HepG2 (cell line): ENCODE measurements around the gene TLN1. TPM values are rescaled to one million over a fixed set of nuclear protein-coding genes. Genes with fewer than 3 reads are reported as not detected.
A peak's percentile ranks its signal among the peaks of the same experiment; 100 is the strongest.

Experiments used
- HNF4G ChIP-seq, 2 experiments: sonication (generic) in 1 of 2; formaldehyde crosslinking in 1 of 2; IDR thresholded peaks; 2 replicates each; pipeline versions ENCODE4 v1.4.0 to v1.6.1; 2011 to 2020; ENCODE audit warnings: borderline replicate concordance in 2 of 2, low read depth in 2 of 2, mild to moderate bottlenecking in 2 of 2, low read length in 1 of 2, missing genetic modification reagents in 1 of 2, moderate library complexity in 1 of 2
- MTA3 ChIP-seq: sonication (generic); formaldehyde crosslinking; IDR thresholded peaks from 2 replicates; pipeline ENCODE4 v1.4.0; 2020; ENCODE audit warnings: missing genetic modification reagents
- RAD51 ChIP-seq: fragments of 450-650 bp; IDR thresholded peaks from 2 replicates; pipeline ENCODE4 v1.6.1; 2016; ENCODE audit warnings: borderline replicate concordance
- STAG1 ChIP-seq: sonication (generic); formaldehyde crosslinking; IDR thresholded peaks from 2 replicates; pipeline ENCODE4 v1.4.0; 2020; ENCODE audit warnings: missing genetic modification reagents
- TOE1 ChIP-seq: sonication (generic); formaldehyde crosslinking; IDR thresholded peaks from 2 replicates; pipeline ENCODE4 v1.4.0; 2020; ENCODE audit warnings: mild to moderate bottlenecking, missing genetic modification reagents
- ZNF253 ChIP-seq: sonication (generic); formaldehyde crosslinking; IDR thresholded peaks from 2 replicates; pipeline ENCODE4 v1.8.0; 2022; ENCODE audit warnings: mild to moderate bottlenecking, missing genetic modification reagents, borderline replicate concordance
- ZNF296 ChIP-seq: sonication (generic); formaldehyde crosslinking; conservative IDR thresholded peaks from 2 replicates; pipeline ENCODE4 v1.5.0; 2020; ENCODE audit warnings: mild to moderate bottlenecking, missing genetic modification reagents
- ZNF598 ChIP-seq: sonication (generic); formaldehyde crosslinking; IDR thresholded peaks from 2 replicates; pipeline ENCODE4 v1.5.1; 2020; ENCODE audit warnings: mild to moderate bottlenecking, missing genetic modification reagents, borderline replicate concordance
- ZNF703 ChIP-seq: sonication (generic); formaldehyde crosslinking; IDR thresholded peaks from 2 replicates; pipeline ENCODE4 v1.5.1; 2020; ENCODE audit warnings: missing genetic modification reagents, mild to moderate bottlenecking, moderate library complexity, borderline replicate concordance
- ZNF788 ChIP-seq: sonication (generic); formaldehyde crosslinking; IDR thresholded peaks from 2 replicates; pipeline ENCODE4 v1.5.0; 2020; ENCODE audit warnings: mild to moderate bottlenecking, missing genetic modification reagents, borderline replicate concordance
- ZNF790 ChIP-seq: sonication (generic); formaldehyde crosslinking; IDR thresholded peaks from 2 replicates; pipeline ENCODE4 v1.8.0; 2022; ENCODE audit warnings: missing genetic modification reagents, mild to moderate bottlenecking, borderline replicate concordance
- polyA plus RNA-seq, 8 experiments: library from polyadenylated mRNA; depleted of rRNA in 3 of 8; stranded (reverse) in 7 of 8; unstranded in 1 of 8; fragments of >200 nt; fragmentation: Illumina TruSeq in 4 of 8; extraction: Trizol in 4 of 8; gene quantifications; 2 replicates each; pipeline versions ENCODE4 v1.2.1 to v1.2.3, GENCODE V29; 2011 to 2016; ENCODE audit warnings: low read depth in 4 of 8, missing spikeins in 1 of 8, mixed read lengths in 1 of 8; ENCODE audit not compliant: insufficient read depth in 1 of 8
- total RNA-seq, 5 experiments: library from RNA; depleted of rRNA; stranded (reverse); fragments of >200 nt; fragmentation: Illumina TruSeq; extraction: Trizol; gene quantifications; 2 replicates each; pipeline ENCODE4 v1.2.3, GENCODE V29; 2016; ENCODE audit warnings: low read depth in 1 of 5
- TF ChIP-seq, protein P1 (sequence below): sonication (generic); formaldehyde crosslinking; IDR thresholded peaks from one replicate; pipeline ENCODE4 v1.5.1; 2020; ENCODE audit warnings: mild to moderate bottlenecking, missing genetic modification reagents; ENCODE audit errors: not compliant biosample characterization
- TF ChIP-seq, protein P2 (sequence below): sonication (generic); formaldehyde crosslinking; IDR thresholded peaks from 2 replicates; pipeline ENCODE4 v1.4.0; 2020; ENCODE audit warnings: mild to moderate bottlenecking, missing genetic modification reagents
- TF ChIP-seq, protein P3 (sequence below): conservative IDR thresholded peaks from 2 replicates; pipeline ENCODE4 v1.6.1; 2018; ENCODE audit warnings: missing genetic modification reagents
- TF ChIP-seq, protein P4 (sequence below): IDR thresholded peaks from 2 replicates; pipeline ENCODE4 v1.6.1; 2016; ENCODE audit warnings: mild to moderate bottlenecking, missing biosample characterization, missing genetic modification reagents

The TLN1 gene
- total and polyA plus RNA-seq, 2 of the 13 experiments (the other 11 are each of a cell fraction or from before 2014, with no cell fraction given) = 35.2 to 51.8 TPM

DNA sequence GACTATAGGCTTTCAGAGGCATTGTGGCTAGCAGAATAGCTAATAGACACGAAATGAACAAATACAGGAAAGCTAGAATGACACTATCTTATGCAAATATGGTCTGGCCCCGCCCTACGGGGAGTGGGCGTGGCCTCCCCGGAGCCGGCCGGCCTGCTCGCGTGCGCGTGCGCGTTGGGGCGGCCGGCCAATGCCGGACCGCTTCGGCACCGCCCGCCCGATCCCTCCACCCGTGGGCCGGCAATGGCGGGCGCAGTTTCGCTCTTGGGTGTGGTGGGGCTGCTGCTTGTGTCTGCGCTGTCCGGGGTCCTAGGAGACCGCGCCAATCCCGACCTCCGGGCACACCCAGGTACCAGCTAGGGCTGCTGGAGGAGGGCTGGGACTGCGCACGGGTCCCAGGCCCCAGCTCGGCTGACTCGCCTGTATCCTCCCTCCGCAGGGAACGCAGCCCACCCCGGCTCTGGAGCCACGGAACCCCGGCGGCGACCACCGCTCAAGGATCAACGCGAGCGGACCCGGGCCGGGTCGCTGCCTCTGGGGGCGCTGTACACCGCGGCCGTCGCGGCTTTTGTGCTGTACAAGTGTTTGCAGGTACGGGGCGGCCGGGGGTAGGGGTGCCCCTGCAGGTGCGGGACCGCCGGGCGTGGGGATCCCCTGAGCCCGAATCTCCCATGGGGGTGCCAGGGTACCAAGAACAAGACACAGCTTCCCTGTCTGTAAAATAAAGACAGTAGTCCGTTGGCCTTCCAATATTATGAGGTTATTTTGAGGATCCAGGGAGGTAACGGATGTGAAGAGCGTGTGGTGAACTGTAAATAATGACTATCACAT, 73.6 kb downstream of the TLN1 start, which contains the start of gene CCDC107 (continued):
- TF ChIP-seq, protein P1, sequence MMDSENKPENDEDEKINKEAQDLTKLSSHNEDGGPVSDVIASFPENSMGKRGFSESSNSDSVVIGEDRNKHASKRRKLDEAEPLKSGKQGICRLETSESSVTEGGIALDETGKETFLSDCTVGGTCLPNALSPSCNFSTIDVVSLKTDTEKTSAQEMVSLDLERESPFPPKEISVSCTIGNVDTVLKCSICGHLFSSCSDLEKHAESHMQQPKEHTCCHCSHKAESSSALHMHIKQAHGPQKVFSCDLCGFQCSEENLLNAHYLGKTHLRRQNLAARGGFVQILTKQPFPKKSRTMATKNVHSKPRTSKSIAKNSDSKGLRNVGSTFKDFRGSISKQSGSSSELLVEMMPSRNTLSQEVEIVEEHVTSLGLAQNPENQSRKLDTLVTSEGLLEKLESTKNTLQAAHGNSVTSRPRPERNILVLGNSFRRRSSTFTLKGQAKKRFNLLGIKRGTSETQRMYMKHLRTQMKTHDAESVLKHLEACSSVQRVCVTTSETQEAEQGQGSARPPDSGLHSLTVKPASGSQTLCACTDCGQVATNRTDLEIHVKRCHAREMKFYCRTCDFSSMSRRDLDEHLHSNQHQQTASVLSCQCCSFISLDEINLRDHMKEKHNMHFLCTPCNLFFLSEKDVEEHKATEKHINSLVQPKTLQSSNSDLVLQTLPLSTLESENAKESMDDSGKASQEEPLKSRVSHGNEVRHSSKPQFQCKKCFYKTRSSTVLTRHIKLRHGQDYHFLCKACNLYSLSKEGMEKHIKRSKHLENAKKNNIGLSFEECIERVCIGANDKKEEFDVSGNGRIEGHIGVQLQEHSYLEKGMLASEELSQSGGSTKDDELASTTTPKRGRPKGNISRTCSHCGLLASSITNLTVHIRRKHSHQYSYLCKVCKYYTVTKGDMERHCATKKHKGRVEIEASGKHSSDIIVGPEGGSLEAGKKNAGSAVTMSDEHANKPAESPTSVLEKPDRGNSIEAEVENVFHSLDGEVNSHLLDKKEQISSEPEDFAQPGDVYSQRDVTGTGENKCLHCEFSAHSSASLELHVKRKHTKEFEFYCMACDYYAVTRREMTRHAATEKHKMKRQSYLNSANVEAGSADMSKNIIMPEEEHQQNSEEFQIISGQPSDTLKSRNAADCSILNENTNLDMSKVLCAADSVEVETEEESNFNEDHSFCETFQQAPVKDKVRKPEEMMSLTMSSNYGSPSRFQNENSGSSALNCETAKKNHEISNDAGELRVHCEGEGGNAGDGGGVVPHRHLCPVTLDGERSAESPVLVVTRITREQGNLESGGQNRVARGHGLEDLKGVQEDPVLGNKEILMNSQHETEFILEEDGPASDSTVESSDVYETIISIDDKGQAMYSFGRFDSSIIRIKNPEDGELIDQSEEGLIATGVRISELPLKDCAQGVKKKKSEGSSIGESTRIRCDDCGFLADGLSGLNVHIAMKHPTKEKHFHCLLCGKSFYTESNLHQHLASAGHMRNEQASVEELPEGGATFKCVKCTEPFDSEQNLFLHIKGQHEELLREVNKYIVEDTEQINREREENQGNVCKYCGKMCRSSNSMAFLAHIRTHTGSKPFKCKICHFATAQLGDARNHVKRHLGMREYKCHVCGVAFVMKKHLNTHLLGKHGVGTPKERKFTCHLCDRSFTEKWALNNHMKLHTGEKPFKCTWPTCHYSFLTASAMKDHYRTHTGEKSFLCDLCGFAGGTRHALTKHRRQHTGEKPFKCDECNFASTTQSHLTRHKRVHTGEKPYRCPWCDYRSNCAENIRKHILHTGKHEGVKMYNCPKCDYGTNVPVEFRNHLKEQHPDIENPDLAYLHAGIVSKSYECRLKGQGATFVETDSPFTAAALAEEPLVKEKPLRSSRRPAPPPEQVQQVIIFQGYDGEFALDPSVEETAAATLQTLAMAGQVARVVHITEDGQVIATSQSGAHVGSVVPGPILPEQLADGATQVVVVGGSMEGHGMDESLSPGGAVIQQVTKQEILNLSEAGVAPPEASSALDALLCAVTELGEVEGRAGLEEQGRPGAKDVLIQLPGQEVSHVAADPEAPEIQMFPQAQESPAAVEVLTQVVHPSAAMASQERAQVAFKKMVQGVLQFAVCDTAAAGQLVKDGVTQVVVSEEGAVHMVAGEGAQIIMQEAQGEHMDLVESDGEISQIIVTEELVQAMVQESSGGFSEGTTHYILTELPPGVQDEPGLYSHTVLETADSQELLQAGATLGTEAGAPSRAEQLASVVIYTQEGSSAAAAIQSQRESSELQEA (CRISPR knock-in tag) = no peak
- TF ChIP-seq ZNF790 (no peak; the same call in 1 of the 2 replicates), TOE1 (no peak), MTA3 (CRISPR knock-in tag) (no peak), HNF4G (IDR thresholded peaks at IDR 0.05; ENCODE audit: borderline replicate concordance, low read depth, low read length) (no peak), HNF4G (CRISPR knock-in tag; IDR thresholded peaks at IDR 0.05; ENCODE audit: borderline replicate concordance, low read depth) (no peak), ZNF296 (CRISPR knock-in tag) (no peak), ZNF598 (no peak), ZNF703 (0 out of 2 replicates have a peak, but pooled peaks have one; percentile 28), RAD51 (no peak), STAG1 (CRISPR knock-in tag) (peak; percentile 84), ZNF788 (CRISPR knock-in tag) (peak; percentile 65; the same call in 1 of the 2 replicates), ZNF253 (CRISPR knock-in tag) (0 out of 2 replicates have a peak, but pooled peaks have one; percentile 73)
- TF ChIP-seq, protein P2, sequence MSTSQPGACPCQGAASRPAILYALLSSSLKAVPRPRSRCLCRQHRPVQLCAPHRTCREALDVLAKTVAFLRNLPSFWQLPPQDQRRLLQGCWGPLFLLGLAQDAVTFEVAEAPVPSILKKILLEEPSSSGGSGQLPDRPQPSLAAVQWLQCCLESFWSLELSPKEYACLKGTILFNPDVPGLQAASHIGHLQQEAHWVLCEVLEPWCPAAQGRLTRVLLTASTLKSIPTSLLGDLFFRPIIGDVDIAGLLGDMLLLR (CRISPR knock-in tag) = peak; percentile 88; the same call in 1 of the 2 replicates
- TF ChIP-seq, protein P3, sequence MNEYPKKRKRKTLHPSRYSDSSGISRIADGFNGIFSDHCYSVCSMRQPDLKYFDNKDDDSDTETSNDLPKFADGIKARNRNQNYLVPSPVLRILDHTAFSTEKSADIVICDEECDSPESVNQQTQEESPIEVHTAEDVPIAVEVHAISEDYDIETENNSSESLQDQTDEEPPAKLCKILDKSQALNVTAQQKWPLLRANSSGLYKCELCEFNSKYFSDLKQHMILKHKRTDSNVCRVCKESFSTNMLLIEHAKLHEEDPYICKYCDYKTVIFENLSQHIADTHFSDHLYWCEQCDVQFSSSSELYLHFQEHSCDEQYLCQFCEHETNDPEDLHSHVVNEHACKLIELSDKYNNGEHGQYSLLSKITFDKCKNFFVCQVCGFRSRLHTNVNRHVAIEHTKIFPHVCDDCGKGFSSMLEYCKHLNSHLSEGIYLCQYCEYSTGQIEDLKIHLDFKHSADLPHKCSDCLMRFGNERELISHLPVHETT = no peak
- TF ChIP-seq, protein P4, sequence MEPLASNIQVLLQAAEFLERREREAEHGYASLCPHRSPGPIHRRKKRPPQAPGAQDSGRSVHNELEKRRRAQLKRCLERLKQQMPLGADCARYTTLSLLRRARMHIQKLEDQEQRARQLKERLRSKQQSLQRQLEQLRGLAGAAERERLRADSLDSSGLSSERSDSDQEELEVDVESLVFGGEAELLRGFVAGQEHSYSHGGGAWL (CRISPR knock-in tag) = peak; percentile 81
